Astrocyte (in vitro differentiated cells and primary cell): ENCODE results near the gene PRDM8. TPM values are rescaled to one million over a fixed set of nuclear protein-coding genes. Genes with fewer than 3 reads are reported as not detected.

Source experiments
- DNase-seq: peaks from one replicate; pipeline ENCODE4 v3.0.0-alpha.2; 2010; ENCODE audit warnings: low read depth
- FAIRE-seq: peaks from 2 replicates; lab custom pipeline; 2011; peaks lifted over from hg19 to GRCh38; lab: Jason Lieb, UNC
- H2AFZ ChIP-seq: 2 replicates; pipeline ENCODE4 v1.6.0; 2012; ENCODE audit warnings: low read depth, low read length, inconsistent platforms
- H3K27ac ChIP-seq: 2 replicates; pipeline ENCODE4 v1.5.1; 2011; ENCODE audit warnings: low read depth, low read length, inconsistent platforms
- H3K27me3 ChIP-seq: 2 replicates; pipeline ENCODE4 v1.6.0; 2011; ENCODE audit warnings: low read length, inconsistent platforms; ENCODE audit not compliant: insufficient read depth
- H3K36me3 ChIP-seq: 2 replicates; pipeline ENCODE4 v1.5.1; 2011; ENCODE audit warnings: low read length, inconsistent platforms; ENCODE audit not compliant: insufficient read depth
- H3K4me1 ChIP-seq: 2 replicates; pipeline ENCODE4 v1.5.1; 2011; ENCODE audit warnings: low read length, inconsistent platforms; ENCODE audit not compliant: insufficient read depth
- H3K4me2 ChIP-seq: 2 replicates; pipeline ENCODE4 v1.6.0; 2012; ENCODE audit warnings: low read length, inconsistent platforms
- H3K4me3 ChIP-seq: 2 replicates; pipeline ENCODE4 v1.5.1; 2011; ENCODE audit warnings: low read depth, mild to moderate bottlenecking, low read length, inconsistent platforms; ENCODE audit not compliant: insufficient read depth
- H3K79me2 ChIP-seq: 2 replicates; pipeline ENCODE4 v1.6.0; 2012; ENCODE audit warnings: mild to moderate bottlenecking, low read length, inconsistent platforms; ENCODE audit not compliant: insufficient read depth
- H3K9ac ChIP-seq: 2 replicates; pipeline ENCODE4 v1.6.0; 2012; ENCODE audit warnings: mild to moderate bottlenecking, low read length, inconsistent platforms
- H3K9me3 ChIP-seq: 2 replicates; pipeline ENCODE4 v1.5.1; 2012; ENCODE audit warnings: low read depth, mild to moderate bottlenecking, low read length, inconsistent platforms; ENCODE audit not compliant: insufficient read depth
- H4K20me1 ChIP-seq: 2 replicates; pipeline ENCODE4 v1.6.0; 2012; ENCODE audit warnings: low read length, inconsistent platforms; ENCODE audit not compliant: insufficient read depth
- H3K27ac Mint-ChIP-seq: one replicate; pipeline ENCODE4 v1.8.0; 2021; ENCODE audit warnings: mild to moderate bottlenecking, mixed read lengths; ENCODE audit not compliant: unreplicated experiment
- H3K27me3 Mint-ChIP-seq: one replicate; pipeline ENCODE4 v1.8.0; 2021; ENCODE audit warnings: low read depth, mixed read lengths; ENCODE audit not compliant: unreplicated experiment
- H3K36me3 Mint-ChIP-seq: one replicate; pipeline ENCODE4 v1.8.0; 2021; ENCODE audit warnings: low read depth, mixed read lengths; ENCODE audit not compliant: unreplicated experiment
- H3K4me1 Mint-ChIP-seq: one replicate; pipeline ENCODE4 v1.8.0; 2021; ENCODE audit warnings: low read depth, mixed read lengths; ENCODE audit not compliant: unreplicated experiment
- H3K4me3 Mint-ChIP-seq: one replicate; pipeline ENCODE4 v1.8.0; 2021; ENCODE audit warnings: mild to moderate bottlenecking, moderate library complexity, mixed read lengths; ENCODE audit not compliant: unreplicated experiment
- H3K9me3 Mint-ChIP-seq: one replicate; pipeline ENCODE4 v1.8.0; 2021; ENCODE audit warnings: mild to moderate bottlenecking, mixed read lengths; ENCODE audit not compliant: unreplicated experiment
- EZH2 ChIP-seq: IDR thresholded peaks from 2 replicates; pipeline ENCODE4 v1.6.1; 2012; ENCODE audit warnings: mild to moderate bottlenecking, low read length, inconsistent platforms; ENCODE audit not compliant: insufficient read depth
- total RNA-seq: library from RNA; stranded (reverse); gene quantifications from 2 replicates; pipeline ENCODE4 v1.2.1, GENCODE V29; 2021
- TF ChIP-seq, protein P1 (sequence below): IDR thresholded peaks from 2 replicates; pipeline ENCODE4 v1.5.1; 2011; ENCODE audit warnings: low read depth, mild to moderate bottlenecking, inconsistent platforms, low read length, moderate library complexity; ENCODE audit not compliant: insufficient read depth

Gene PRDM8
- total RNA-seq, 1 donor from 2014 or later = 0.25 TPM

DNA sequence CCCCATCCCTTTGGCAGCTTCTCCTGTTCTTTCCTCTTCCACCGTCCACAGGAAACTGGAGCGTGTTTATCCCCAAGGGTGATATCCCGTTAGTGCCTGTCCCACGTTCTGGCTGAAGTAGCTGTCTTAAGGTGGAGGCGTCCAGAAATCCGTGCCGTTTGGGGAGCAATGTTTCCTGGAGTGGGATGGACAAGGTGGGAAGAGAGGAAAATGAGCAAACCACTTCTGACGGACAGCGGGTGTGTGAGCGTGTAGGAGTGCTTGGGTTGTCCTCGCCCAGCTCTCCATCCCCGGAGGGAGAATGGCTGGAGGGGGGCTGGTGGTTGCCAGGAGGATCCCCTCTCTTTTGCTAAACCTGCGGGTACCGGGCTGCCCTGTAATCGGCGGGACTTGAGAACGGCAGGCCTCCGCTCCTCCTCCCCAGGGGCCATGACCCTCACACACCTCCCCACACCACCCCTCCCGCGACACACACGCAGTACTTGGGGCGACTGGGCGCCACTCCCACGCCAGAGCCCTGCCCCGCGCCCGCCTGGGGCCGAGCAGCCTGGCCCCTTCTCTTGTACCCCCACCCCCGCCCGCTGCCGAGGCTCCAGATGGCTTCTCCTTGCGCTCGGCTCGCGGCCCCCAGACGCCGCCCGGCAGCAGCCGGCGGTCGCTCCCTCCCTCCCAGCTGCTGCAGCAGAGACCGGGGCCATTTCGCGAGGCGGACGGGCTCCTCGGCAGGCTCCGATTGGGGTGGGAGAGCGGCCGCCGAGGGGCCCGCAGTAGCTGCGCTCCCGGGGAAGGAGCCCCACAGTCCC lies 13.9 kb upstream of the PRDM8 start:
- peaks cover 9% of the 10 kb centered on the region for H3K4me1 ChIP-seq
- H4K20me1 ChIP-seq = no peaks in the 10 kb centered on the region
- peaks cover 35% of the 10 kb centered on the region for H3K27me3 ChIP-seq
- no peak for TF ChIP-seq EZH2
- TF ChIP-seq, protein P1, sequence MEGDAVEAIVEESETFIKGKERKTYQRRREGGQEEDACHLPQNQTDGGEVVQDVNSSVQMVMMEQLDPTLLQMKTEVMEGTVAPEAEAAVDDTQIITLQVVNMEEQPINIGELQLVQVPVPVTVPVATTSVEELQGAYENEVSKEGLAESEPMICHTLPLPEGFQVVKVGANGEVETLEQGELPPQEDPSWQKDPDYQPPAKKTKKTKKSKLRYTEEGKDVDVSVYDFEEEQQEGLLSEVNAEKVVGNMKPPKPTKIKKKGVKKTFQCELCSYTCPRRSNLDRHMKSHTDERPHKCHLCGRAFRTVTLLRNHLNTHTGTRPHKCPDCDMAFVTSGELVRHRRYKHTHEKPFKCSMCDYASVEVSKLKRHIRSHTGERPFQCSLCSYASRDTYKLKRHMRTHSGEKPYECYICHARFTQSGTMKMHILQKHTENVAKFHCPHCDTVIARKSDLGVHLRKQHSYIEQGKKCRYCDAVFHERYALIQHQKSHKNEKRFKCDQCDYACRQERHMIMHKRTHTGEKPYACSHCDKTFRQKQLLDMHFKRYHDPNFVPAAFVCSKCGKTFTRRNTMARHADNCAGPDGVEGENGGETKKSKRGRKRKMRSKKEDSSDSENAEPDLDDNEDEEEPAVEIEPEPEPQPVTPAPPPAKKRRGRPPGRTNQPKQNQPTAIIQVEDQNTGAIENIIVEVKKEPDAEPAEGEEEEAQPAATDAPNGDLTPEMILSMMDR = no peak
- H3K79me2 ChIP-seq = no peaks in the 10 kb centered on the region
- no peaks in the 10 kb centered on the region for H3K36me3 ChIP-seq
- peak overlapping the region; percentile 97 for H2AFZ ChIP-seq
- peak overlapping the region; percentile 94 for H3K9ac ChIP-seq
- no peaks in the 10 kb centered on the region for H3K36me3 Mint-ChIP-seq
- DNase-seq (no peak), FAIRE-seq (no peak)
- peak overlapping the region; percentile 92 for H3K4me3 Mint-ChIP-seq
- H3K27me3 Mint-ChIP-seq = peaks cover 60% of the 10 kb centered on the region
- peaks cover 15% of the 10 kb centered on the region for H3K9me3 Mint-ChIP-seq
- peak overlapping the region; percentile 99 for H3K4me2 ChIP-seq
- peak overlapping the region; percentile 36 for H3K27ac ChIP-seq
- H3K9me3 ChIP-seq = no peaks in the 10 kb centered on the region
- peak overlapping the region; percentile 90 for H3K4me3 ChIP-seq
- H3K4me1 Mint-ChIP-seq = peaks cover 1% of the 10 kb centered on the region
- H3K27ac Mint-ChIP-seq = no peak overlapping the region

DNA sequence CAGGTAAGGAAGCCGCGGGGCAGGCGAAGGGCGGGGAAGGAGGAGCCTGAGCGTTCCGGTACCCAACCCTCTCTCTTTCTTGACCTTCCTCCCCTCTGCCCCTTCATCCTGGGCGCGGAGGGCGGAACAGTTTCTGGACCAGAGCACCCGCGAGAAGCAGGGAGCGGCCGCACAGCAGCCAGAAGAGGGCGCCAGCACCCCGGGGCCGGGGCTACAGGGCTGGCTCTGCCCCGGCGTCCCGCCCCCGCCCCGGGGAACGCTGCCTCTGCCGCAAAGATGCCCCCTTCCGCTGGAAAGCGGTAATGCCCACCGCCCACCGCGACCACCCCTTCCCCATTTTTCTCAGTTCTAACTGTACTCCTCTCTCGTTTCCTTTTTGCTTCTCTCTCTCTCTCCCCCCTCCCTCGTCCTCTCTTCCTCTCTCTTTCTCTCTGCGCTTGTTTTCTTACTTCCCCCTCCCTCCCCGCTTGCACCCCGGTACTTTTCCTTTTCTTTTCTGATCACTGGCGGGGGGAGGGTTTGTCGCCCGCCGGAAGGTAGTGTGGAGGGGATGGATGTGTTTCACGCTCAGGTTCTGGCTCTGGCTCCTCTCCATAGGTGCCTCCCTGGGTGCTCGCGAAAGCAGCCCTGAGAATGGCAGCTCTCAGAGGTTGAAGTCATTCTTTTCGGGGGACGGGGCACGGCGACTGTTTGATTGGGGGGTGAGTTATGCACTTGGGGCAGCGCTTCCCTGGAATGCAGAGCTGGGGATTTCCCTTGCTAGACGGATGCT lies 13.1 kb upstream of the PRDM8 start:
- Histone ChIP-seq H4K20me1 (no peaks in the 10 kb centered on the region), H3K36me3 (no peaks in the 10 kb centered on the region), H3K4me3 (peak overlapping the region; percentile 90), H3K9me3 (no peaks in the 10 kb centered on the region), H3K27me3 (peaks cover 39% of the 10 kb centered on the region), H3K27ac (peak overlapping the region; percentile 46), H3K9ac (peak overlapping the region; percentile 94), H3K79me2 (no peaks in the 10 kb centered on the region), H3K4me1 (peaks cover 9% of the 10 kb centered on the region), H3K4me2 (peak overlapping the region; percentile 99), H2AFZ (peak overlapping the region; percentile 97)
- DNase-seq = peak; percentile 57
- Mint-ChIP-seq H3K9me3 (peaks cover 14% of the 10 kb centered on the region), H3K27ac (no peak overlapping the region), H3K27me3 (peaks cover 68% of the 10 kb centered on the region), H3K4me1 (peaks cover 1% of the 10 kb centered on the region), H3K4me3 (peak overlapping the region; percentile 92), H3K36me3 (no peaks in the 10 kb centered on the region)
- no peak for FAIRE-seq
- TF ChIP-seq EZH2 = no peak
- TF ChIP-seq, protein P1 = peak; percentile 64
